Colonic mucosa (tissue), 4 donors: ENCODE results near the gene CAPG. TPM values are rescaled to one million over a fixed set of nuclear protein-coding genes. Genes with fewer than 3 reads are reported as not detected.
A peak's percentile ranks its signal among the peaks of the same experiment; 100 is the strongest.

Experiments used
- DNase-seq: peaks from one replicate; pipeline ENCODE4 v3.0.0-alpha.2; 2020
- H3K27ac ChIP-seq: fragments of 200-600 bp; one replicate; pipeline ENCODE4 v1.8.0; 2021
- H3K27me3 ChIP-seq: fragments of 200-600 bp; one replicate; pipeline ENCODE4 v1.8.0; 2021
- H3K36me3 ChIP-seq: fragments of 200-600 bp; one replicate; pipeline ENCODE4 v1.8.0; 2021
- H3K4me1 ChIP-seq: fragments of 200-600 bp; one replicate; pipeline ENCODE4 v1.8.0; 2021; ENCODE audit warnings: mild to moderate bottlenecking
- H3K4me3 ChIP-seq: fragments of 200-600 bp; one replicate; pipeline ENCODE4 v1.8.0; 2021
- H3K9ac ChIP-seq, 2 donors: one replicate each; pipeline ENCODE4 v1.7.0; 2013; ENCODE audit warnings: control low read depth in 2 of 2, low read depth in 2 of 2, low read length in 2 of 2
- H3K9me3 ChIP-seq: fragments of 200-600 bp; one replicate; pipeline ENCODE4 v1.8.0; 2021
- intact Hi-C: fragments of 100-400 bp; cut with DNase I; formaldehyde crosslinking; loops from one replicate; pipeline ENCODE4 v1.14.1; 2022
- total RNA-seq, 2 donors: library from RNA; stranded (reverse); fragmentation: NEBNext Ultra II Directional in 1 of 2; extraction: Animal tissue kit (Norgen Biotek cat#: 25700) in 1 of 2; gene quantifications; one replicate each; pipeline ENCODE4 v1.2.1, GENCODE V29; 2021
- TF ChIP-seq, protein P1 (sequence below): fragments of 200-600 bp; IDR thresholded peaks from one replicate; pipeline ENCODE4 v1.8.0; 2022; ENCODE audit warnings: antibody characterized with exemption, mild to moderate bottlenecking
- donor health status: healthy.
- donor health status: DM: no; HTN: no; CAD: no.
- donor health status: DM: no; HTN: no; CAD: no.

Gene CAPG
- total RNA-seq, 2 donors from 2014 or later: 102 to 105 TPM

DNA sequence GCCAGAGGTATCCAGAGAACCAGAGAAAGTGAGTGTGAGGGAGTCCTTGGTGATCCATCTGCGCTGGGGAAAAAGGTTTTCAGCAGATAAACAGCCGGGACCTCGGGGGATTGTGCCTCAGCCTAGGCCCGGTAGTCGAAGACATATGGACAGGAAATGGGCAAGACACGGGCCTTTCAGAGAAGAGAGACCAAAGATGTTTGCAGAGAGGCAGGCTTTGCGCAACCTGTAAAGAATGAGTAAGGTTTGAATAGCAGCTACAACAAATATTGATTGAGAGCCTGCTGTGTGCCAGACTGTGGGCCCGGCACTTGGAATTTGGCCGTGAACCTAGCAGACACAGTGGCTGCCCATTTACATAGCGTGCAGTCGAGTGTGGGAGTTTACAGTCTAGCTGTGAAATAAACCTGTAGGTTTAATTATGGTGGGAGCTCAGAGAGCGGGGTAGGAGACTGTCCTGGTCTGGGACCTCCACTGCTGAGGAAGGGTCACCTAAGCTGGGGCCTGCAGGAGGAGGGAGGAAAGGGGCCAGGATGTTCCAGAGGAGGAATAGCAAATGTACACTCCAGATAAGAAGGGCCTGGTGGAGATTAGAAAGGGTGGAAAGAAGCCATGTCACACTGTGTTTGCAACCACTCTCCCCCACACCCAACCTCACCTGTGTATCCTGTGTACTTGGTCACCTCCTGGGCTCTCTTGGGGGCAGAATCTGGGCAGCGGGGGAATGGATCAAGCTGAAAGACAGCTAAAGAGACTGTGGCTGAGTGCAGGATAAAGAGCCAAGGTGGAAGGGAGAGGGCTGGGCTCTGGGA is 11.3 kb upstream of the CAPG start:
- DNase-seq: peak; percentile 82
- Histone ChIP-seq H3K27me3 (no peaks in the 10 kb centered on the region), H3K4me1 (peaks cover 22% of the 10 kb centered on the region), H3K4me3 (no peak overlapping the region), H3K9ac (peak overlapping the region; percentile 52 to 77), H3K9me3 (no peaks in the 10 kb centered on the region), H3K36me3 (no peaks in the 10 kb centered on the region), H3K27ac (peak overlapping the region; percentile 82)
- TF ChIP-seq, protein P1, sequence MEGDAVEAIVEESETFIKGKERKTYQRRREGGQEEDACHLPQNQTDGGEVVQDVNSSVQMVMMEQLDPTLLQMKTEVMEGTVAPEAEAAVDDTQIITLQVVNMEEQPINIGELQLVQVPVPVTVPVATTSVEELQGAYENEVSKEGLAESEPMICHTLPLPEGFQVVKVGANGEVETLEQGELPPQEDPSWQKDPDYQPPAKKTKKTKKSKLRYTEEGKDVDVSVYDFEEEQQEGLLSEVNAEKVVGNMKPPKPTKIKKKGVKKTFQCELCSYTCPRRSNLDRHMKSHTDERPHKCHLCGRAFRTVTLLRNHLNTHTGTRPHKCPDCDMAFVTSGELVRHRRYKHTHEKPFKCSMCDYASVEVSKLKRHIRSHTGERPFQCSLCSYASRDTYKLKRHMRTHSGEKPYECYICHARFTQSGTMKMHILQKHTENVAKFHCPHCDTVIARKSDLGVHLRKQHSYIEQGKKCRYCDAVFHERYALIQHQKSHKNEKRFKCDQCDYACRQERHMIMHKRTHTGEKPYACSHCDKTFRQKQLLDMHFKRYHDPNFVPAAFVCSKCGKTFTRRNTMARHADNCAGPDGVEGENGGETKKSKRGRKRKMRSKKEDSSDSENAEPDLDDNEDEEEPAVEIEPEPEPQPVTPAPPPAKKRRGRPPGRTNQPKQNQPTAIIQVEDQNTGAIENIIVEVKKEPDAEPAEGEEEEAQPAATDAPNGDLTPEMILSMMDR: no peak
- intact Hi-C loops: loop anchor here (2.0 kb wide), 1 partner anchor 131 kb away; no protein-coding TSS in a partner anchor

DNA sequence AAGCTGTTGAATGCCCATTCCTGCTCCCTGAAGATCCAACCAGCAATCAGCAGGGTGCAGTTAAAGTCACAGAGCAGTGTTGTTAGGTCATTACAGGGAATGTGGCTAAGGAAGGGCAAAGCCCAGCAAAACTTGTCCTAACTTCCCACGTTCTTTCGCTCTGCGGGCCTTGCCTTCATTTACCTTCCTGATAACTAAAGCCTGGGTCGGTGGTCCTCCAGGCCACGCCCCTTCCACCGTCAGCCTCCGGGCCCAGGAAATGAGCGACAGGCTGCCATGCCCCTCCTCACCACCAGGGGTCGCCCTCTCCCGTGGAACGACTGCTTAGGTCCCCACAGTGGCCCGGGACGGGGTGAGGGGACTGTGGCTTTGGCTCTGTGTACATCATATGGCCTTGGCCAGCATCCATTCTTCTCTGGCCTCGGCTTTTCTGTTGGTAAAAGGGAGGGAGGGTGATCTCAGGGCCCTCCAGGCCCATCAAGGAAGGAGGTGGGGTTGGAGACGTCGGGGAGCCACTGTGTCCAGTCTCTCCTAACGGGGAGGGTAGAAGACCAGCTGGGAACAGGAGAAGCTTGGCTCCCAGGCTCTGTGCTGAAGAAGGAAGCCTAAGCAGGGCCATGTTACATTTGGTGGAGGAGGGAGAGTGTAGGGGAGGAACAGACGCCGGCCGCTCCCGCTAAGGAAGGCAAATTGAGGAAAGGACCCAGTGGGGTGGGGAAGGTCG is 10.5 kb upstream of the CAPG start:
- Histone ChIP-seq H3K36me3 (no peaks in the 10 kb centered on the region), H3K27me3 (no peaks in the 10 kb centered on the region), H3K9ac (peak overlapping the region; percentile 31 to 77), H3K9me3 (no peaks in the 10 kb centered on the region), H3K4me1 (peaks cover 22% of the 10 kb centered on the region), H3K4me3 (peak overlapping the region; percentile 10), H3K27ac (peak overlapping the region; percentile 82)
- DNase-seq: peak; percentile 94
- TF ChIP-seq, protein P1: peak; percentile 100
- intact Hi-C loops: loop anchor here (2.0 kb wide), 1 partner anchor 132 kb away; no protein-coding TSS in a partner anchor

DNA sequence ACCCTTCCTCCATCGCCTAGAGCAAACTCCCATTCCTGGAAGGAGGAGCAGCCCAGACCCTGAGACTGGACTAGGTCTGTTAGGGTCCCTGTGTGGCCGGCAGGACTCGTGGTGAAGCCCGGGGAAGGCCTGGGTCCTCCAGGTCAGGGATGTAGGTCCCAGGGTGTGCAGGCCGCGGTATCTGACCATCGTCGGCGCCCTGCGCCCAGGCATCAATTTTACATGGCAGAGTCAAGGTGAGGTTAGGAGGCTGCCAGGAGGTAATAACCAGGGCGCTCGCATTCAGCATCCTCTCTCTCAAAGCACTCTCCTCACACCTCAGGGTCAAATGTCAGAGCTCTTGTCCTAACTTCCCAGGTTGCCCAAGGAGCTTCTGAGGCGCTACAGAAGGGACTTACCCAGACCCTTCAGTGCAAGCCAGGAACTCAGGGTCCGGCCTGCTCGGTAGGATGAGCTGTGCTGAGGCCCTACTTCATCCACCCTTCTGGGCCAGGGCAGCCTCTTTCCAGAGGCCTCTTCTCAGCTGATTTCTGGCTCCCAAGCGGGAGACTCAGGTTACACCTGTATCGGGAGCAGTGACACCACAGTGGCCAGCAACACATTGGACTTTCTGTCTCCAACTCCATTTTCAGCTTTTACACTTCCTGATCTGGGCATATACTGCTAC is 9.0 kb upstream of the CAPG start:
- no peaks in the 10 kb centered on the region for H3K36me3 ChIP-seq
- H3K4me1 ChIP-seq: peaks cover 22% of the 10 kb centered on the region
- peak overlapping the region; percentile 90 for H3K27ac ChIP-seq
- no peaks in the 10 kb centered on the region for H3K27me3 ChIP-seq
- TF ChIP-seq, protein P1: no peak
- H3K9ac ChIP-seq: peak overlapping the region; percentile 90 to 94
- H3K9me3 ChIP-seq: no peaks in the 10 kb centered on the region
- peak overlapping the region; percentile 69 for H3K4me3 ChIP-seq
- intact Hi-C loops: no loop called here
- no peak for DNase-seq

DNA sequence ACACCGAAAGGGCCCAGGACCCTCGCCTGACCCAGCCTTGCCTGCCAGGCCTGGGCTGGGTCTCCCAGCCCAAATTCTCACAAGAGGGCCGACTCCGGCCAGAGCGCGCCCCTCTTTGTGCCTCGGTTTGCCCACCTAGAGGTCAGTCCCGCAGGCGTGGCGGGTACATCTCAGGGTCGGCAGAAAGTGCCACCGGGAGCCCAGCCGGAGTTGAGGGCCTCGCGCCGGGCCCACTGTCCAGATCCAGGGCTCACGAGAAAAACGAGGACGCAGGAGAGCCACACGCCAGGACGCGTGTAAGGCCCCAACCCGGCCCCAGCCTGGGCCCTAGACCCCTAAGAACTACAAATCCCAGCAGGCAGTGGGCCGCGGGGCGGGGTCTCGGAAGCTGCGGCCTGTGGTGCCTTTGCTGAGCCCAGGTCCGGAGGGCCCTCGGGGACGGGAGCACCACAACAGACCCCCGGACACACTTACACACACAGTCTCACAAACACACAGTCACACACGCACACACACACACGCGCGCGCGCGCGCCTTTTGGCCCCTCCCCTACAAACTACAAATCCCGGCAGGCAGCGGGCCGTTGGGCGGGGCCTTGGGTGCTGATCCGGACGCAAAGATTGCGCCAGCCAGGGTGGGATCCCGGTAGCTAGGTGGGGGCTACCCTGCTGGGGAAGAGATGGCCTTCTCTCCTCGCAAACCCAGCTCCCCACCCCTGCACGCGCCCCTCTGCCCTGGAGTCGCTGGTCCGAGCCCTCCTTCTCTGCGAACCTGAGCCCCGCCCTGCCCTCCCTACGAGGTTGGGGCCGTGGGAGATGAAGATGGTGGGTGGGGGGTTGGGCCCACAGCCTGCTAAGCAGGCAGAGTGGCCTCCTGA is 8.2 kb upstream of the CAPG start, which contains the start of gene SH2D6:
Gene SH2D6, plus strand, starts transcription at position 583 of the 877 bp plus-strand sequence. CDS start 10,752 bp downstream, outside the sequence.
- DNase-seq: peak; percentile 88
- Histone ChIP-seq H3K27ac (peak within 1 kb of the TSS; percentile 90), H3K36me3 (no peaks in the 10 kb centered on the region), H3K9ac (peak within 1 kb of the TSS; percentile 90 to 94), H3K4me3 (peak within 1 kb of the TSS; percentile 69), H3K4me1 (peaks cover 22% of the 10 kb centered on the region), H3K27me3 (no peaks in the 10 kb centered on the region), H3K9me3 (no peaks in the 10 kb centered on the region)
- intact Hi-C loops: no loop called here
- TF ChIP-seq, protein P1: no peak
